ENCODE results near the gene OR7C1.

The OR7C1 gene

GRCh38 chr19:14770944-14771839, 63.8 kb downstream of the OR7C1 start:
- H4K8ac ChIP-seq (ENCODE audit: low read depth, low read length), result no peak overlapping the region
- H3K27me3 ChIP-seq (ENCODE audit: control insufficient read depth in 3 of 3, insufficient read depth in 3 of 3, low read depth in 1 of 3, low read length in 3 of 3), result peaks cover 0 to 5% (median 0%) of the 10 kb centered on the region in 3 experiments
- H3K9me3 ChIP-seq (replicated peaks in 1 of 2; ENCODE audit: control insufficient read depth in 2 of 2, insufficient read depth in 1 of 2, low read depth in 1 of 2, low read length in 2 of 2), result peaks cover 0 to 2% of the 10 kb centered on the region in 2 donors
- H2AK5ac ChIP-seq (ENCODE audit: low read depth, low read length), result peak overlapping the region; percentile 19
- DNase-seq (ENCODE audit: low spot score), result no peak
- peak overlapping the region; percentile 17 for H3K9ac ChIP-seq (ENCODE audit: low read depth, low read length, poor library complexity)
- WGBS, 2 donors (ENCODE audit: extremely low coverage in 2 of 2, insufficient read length in 2 of 2, insufficient replicate concordance in 1 of 2), result no CpG with 5 or more reads among the region's 11 CpGs
- H2BK120ac ChIP-seq (ENCODE audit: low read depth, low read length), result no peak overlapping the region
- peaks cover 0 to 3% of the 10 kb centered on the region in 2 donors for H3K36me3 ChIP-seq (replicated peaks in 1 of 2; ENCODE audit: control insufficient read depth in 2 of 2, insufficient read depth in 2 of 2, low read length in 2 of 2)
- H3K18ac ChIP-seq (ENCODE audit: low read length), result no peak overlapping the region
- H2BK5ac ChIP-seq (ENCODE audit: low read length), result no peak overlapping the region
- no peak overlapping the region for H3K4me3 ChIP-seq (ENCODE audit: low read length in 2 of 2)
- peak overlapping the region; percentile 68 for H3K23ac ChIP-seq (ENCODE audit: low read depth, low read length, poor library complexity)
- H3K4me2 ChIP-seq (ENCODE audit: insufficient read depth, low read length, poor library complexity, severe bottlenecking), result no peak overlapping the region
- no peak overlapping the region for H3K14ac ChIP-seq (ENCODE audit: low read length)
- H3K27ac ChIP-seq (replicated peaks; ENCODE audit: low read length), result no peak overlapping the region
- no peak overlapping the region for H4K91ac ChIP-seq (ENCODE audit: low read depth, low read length, poor library complexity)
- H2BK12ac ChIP-seq (ENCODE audit: low read length), result no peak overlapping the region
- H3K79me1 ChIP-seq (ENCODE audit: low read depth, low read length), result no peaks in the 10 kb centered on the region
- H3K4me1 ChIP-seq (ENCODE audit: control insufficient read depth in 2 of 2, insufficient read depth in 1 of 2, low read depth in 1 of 2, low read length in 2 of 2), result peaks cover 0 to 2% of the 10 kb centered on the region in 2 donors
- no peak overlapping the region for H2BK15ac ChIP-seq (ENCODE audit: low read length)
- H2AFZ ChIP-seq (ENCODE audit: low read length), result no peak overlapping the region
- H3K4ac ChIP-seq (ENCODE audit: low read length), result no peak overlapping the region

- H4K8ac ChIP-seq (ENCODE audit: low read depth, low read length), result no peak overlapping the region
- no peak overlapping the region for H3K4me3 ChIP-seq (ENCODE audit: low read length in 2 of 2)
- no peak overlapping the region for H2BK5ac ChIP-seq (ENCODE audit: low read length)
- H3K9ac ChIP-seq (ENCODE audit: low read depth, low read length, poor library complexity), result no peak overlapping the region
- WGBS, 2 donors (ENCODE audit: extremely low coverage in 2 of 2, insufficient read length in 2 of 2, insufficient replicate concordance in 1 of 2), result no CpG with 5 or more reads among the region's 5 CpGs
- H3K36me3 ChIP-seq (replicated peaks in 1 of 2; ENCODE audit: control insufficient read depth in 2 of 2, insufficient read depth in 2 of 2, low read length in 2 of 2), result peaks cover 0 to 3% of the 10 kb centered on the region in 2 donors
- H3K4me1 ChIP-seq (ENCODE audit: control insufficient read depth in 2 of 2, insufficient read depth in 1 of 2, low read depth in 1 of 2, low read length in 2 of 2), result peaks cover 0 to 2% of the 10 kb centered on the region in 2 donors
- no peak overlapping the region for H3K23ac ChIP-seq (ENCODE audit: low read depth, low read length, poor library complexity)
- H4K91ac ChIP-seq (ENCODE audit: low read depth, low read length, poor library complexity), result no peak overlapping the region
- H2AFZ ChIP-seq (ENCODE audit: low read length), result no peak overlapping the region
- H3K79me1 ChIP-seq (ENCODE audit: low read depth, low read length), result no peaks in the 10 kb centered on the region
- no peak overlapping the region for H3K4ac ChIP-seq (ENCODE audit: low read length)
- DNase-seq (ENCODE audit: low spot score), result no peak
- H2BK15ac ChIP-seq (ENCODE audit: low read length), result no peak overlapping the region
- no peaks in the 10 kb centered on the region for H3K27me3 ChIP-seq (ENCODE audit: control insufficient read depth in 3 of 3, insufficient read depth in 3 of 3, low read depth in 1 of 3, low read length in 3 of 3)
- no peak overlapping the region for H2AK5ac ChIP-seq (ENCODE audit: low read depth, low read length)
- H2BK12ac ChIP-seq (ENCODE audit: low read length), result no peak overlapping the region
- no peak overlapping the region for H2BK120ac ChIP-seq (ENCODE audit: low read depth, low read length)
- no peak overlapping the region for H3K18ac ChIP-seq (ENCODE audit: low read length)
- no peak overlapping the region for H3K4me2 ChIP-seq (ENCODE audit: insufficient read depth, low read length, poor library complexity, severe bottlenecking)
- H3K27ac ChIP-seq (replicated peaks; ENCODE audit: low read length), result no peak overlapping the region
- H3K14ac ChIP-seq (ENCODE audit: low read length), result no peak overlapping the region
- H3K9me3 ChIP-seq (replicated peaks in 1 of 2; ENCODE audit: control insufficient read depth in 2 of 2, insufficient read depth in 1 of 2, low read depth in 1 of 2, low read length in 2 of 2), result peaks cover 0 to 2% of the 10 kb centered on the region in 2 donors
These were observed 64.8 kb downstream of the OR7C1 start for GRCh38 chr19:14770136-14770535.

GRCh38 chr19:14769201-14769600, 65.8 kb downstream of the OR7C1 start:
- H3K36me3 ChIP-seq (replicated peaks in 1 of 2; ENCODE audit: control insufficient read depth in 2 of 2, insufficient read depth in 2 of 2, low read length in 2 of 2), result peaks cover 0 to 3% of the 10 kb centered on the region in 2 donors
- H3K4me3 ChIP-seq (ENCODE audit: low read length in 2 of 2), result no peak overlapping the region
- H3K9me3 ChIP-seq (replicated peaks in 1 of 2; ENCODE audit: control insufficient read depth in 2 of 2, insufficient read depth in 1 of 2, low read depth in 1 of 2, low read length in 2 of 2), result peaks cover 0 to 2% of the 10 kb centered on the region in 2 donors
- no peak overlapping the region for H3K4me2 ChIP-seq (ENCODE audit: insufficient read depth, low read length, poor library complexity, severe bottlenecking)
- H2BK12ac ChIP-seq (ENCODE audit: low read length), result no peak overlapping the region
- no peak overlapping the region for H4K91ac ChIP-seq (ENCODE audit: low read depth, low read length, poor library complexity)
- peak overlapping the region; percentile 2 for H3K18ac ChIP-seq (ENCODE audit: low read length)
- no peak overlapping the region for H3K4ac ChIP-seq (ENCODE audit: low read length)
- DNase-seq (ENCODE audit: low spot score), result no peak
- peak overlapping the region; percentile 82 for H3K14ac ChIP-seq (ENCODE audit: low read length)
- H2BK5ac ChIP-seq (ENCODE audit: low read length), result no peak overlapping the region
- no CpG with 5 or more reads among the region's 5 CpGs for WGBS, 2 donors (ENCODE audit: extremely low coverage in 2 of 2, insufficient read length in 2 of 2, insufficient replicate concordance in 1 of 2)
- H3K23ac ChIP-seq (ENCODE audit: low read depth, low read length, poor library complexity), result no peak overlapping the region
- no peaks in the 10 kb centered on the region for H3K27me3 ChIP-seq (ENCODE audit: control insufficient read depth in 3 of 3, insufficient read depth in 3 of 3, low read depth in 1 of 3, low read length in 3 of 3)
- H3K9ac ChIP-seq (ENCODE audit: low read depth, low read length, poor library complexity), result no peak overlapping the region
- H3K4me1 ChIP-seq (ENCODE audit: control insufficient read depth in 2 of 2, insufficient read depth in 1 of 2, low read depth in 1 of 2, low read length in 2 of 2), result peaks cover 0 to 2% of the 10 kb centered on the region in 2 donors
- no peak overlapping the region for H2BK15ac ChIP-seq (ENCODE audit: low read length)
- no peaks in the 10 kb centered on the region for H3K79me1 ChIP-seq (ENCODE audit: low read depth, low read length)
- H2AFZ ChIP-seq (ENCODE audit: low read length), result no peak overlapping the region
- no peak overlapping the region for H4K8ac ChIP-seq (ENCODE audit: low read depth, low read length)
- no peak overlapping the region for H3K27ac ChIP-seq (replicated peaks; ENCODE audit: low read length)
- no peak overlapping the region for H2BK120ac ChIP-seq (ENCODE audit: low read depth, low read length)
- H2AK5ac ChIP-seq (ENCODE audit: low read depth, low read length), result no peak overlapping the region

GRCh38 chr19:14768001-14768400, 67.0 kb downstream of the OR7C1 start:
- Histone ChIP-seq H2BK15ac (ENCODE audit: low read length) (no peak overlapping the region), H2BK5ac (ENCODE audit: low read length) (no peak overlapping the region), H2AK5ac (ENCODE audit: low read depth, low read length) (no peak overlapping the region), H3K18ac (ENCODE audit: low read length) (no peak overlapping the region), H2BK12ac (ENCODE audit: low read length) (no peak overlapping the region), H4K8ac (ENCODE audit: low read depth, low read length) (no peak overlapping the region), H4K91ac (ENCODE audit: low read depth, low read length, poor library complexity) (no peak overlapping the region), H3K14ac (ENCODE audit: low read length) (no peak overlapping the region), H3K9me3 (replicated peaks in 1 of 2; ENCODE audit: control insufficient read depth in 2 of 2, insufficient read depth in 1 of 2, low read depth in 1 of 2, low read length in 2 of 2) (peaks cover 0 to 2% of the 10 kb centered on the region in 2 donors), H3K9ac (ENCODE audit: low read depth, low read length, poor library complexity) (no peak overlapping the region), H3K27me3 (ENCODE audit: control insufficient read depth in 3 of 3, insufficient read depth in 3 of 3, low read depth in 1 of 3, low read length in 3 of 3) (no peaks in the 10 kb centered on the region), H3K23ac (ENCODE audit: low read depth, low read length, poor library complexity) (no peak overlapping the region), H2AFZ (ENCODE audit: low read length) (no peak overlapping the region), H3K36me3 (replicated peaks in 1 of 2; ENCODE audit: control insufficient read depth in 2 of 2, insufficient read depth in 2 of 2, low read length in 2 of 2) (peaks cover 0 to 3% of the 10 kb centered on the region in 2 donors), H3K79me1 (ENCODE audit: low read depth, low read length) (no peaks in the 10 kb centered on the region), H3K27ac (replicated peaks; ENCODE audit: low read length) (no peak overlapping the region), H2BK120ac (ENCODE audit: low read depth, low read length) (no peak overlapping the region), H3K4me1 (ENCODE audit: control insufficient read depth in 2 of 2, insufficient read depth in 1 of 2, low read depth in 1 of 2, low read length in 2 of 2) (peaks cover 0 to 2% of the 10 kb centered on the region in 2 donors), H3K4me2 (ENCODE audit: insufficient read depth, low read length, poor library complexity, severe bottlenecking) (no peak overlapping the region), H3K4me3 (ENCODE audit: low read length in 2 of 2) (no peak overlapping the region), H3K4ac (ENCODE audit: low read length) (no peak overlapping the region)
- no CpG with 5 or more reads among the region's 2 CpGs for WGBS, 2 donors (ENCODE audit: extremely low coverage in 2 of 2, insufficient read length in 2 of 2, insufficient replicate concordance in 1 of 2)
- no peak for DNase-seq (ENCODE audit: low spot score)
